Thymus (tissue), 14 donors: ENCODE measurements around the gene KIF16B. TPM values are rescaled to one million over a fixed set of nuclear protein-coding genes. Genes with fewer than 3 reads are reported as not detected.
A peak's percentile ranks its signal among the peaks of the same experiment; 100 is the strongest.

Experiments
- DNase-seq, 9 donors: peaks; one replicate each; pipeline ENCODE4 v3.0.0-alpha.2; 2013; ENCODE audit warnings: low spot score in 9 of 9, low read depth in 6 of 9, missing footprints in 1 of 9
- H3K27ac ChIP-seq, 2 donors: one replicate each; pipeline ENCODE4 v1.5.1; 2013; ENCODE audit warnings: control low read depth in 1 of 2, low read depth in 1 of 2, low read length in 1 of 2, mild to moderate bottlenecking in 1 of 2, moderate library complexity in 1 of 2
- H3K27me3 ChIP-seq, 2 donors: one replicate each; pipeline ENCODE4 v1.5.1; 2013; ENCODE audit warnings: low read length in 1 of 2; ENCODE audit not compliant: control insufficient read depth in 2 of 2, insufficient read depth in 1 of 2
- H3K36me3 ChIP-seq, 2 donors: one replicate each; pipeline ENCODE4 v1.5.1; 2013; ENCODE audit warnings: low read length in 1 of 2, mild to moderate bottlenecking in 1 of 2, moderate library complexity in 1 of 2; ENCODE audit not compliant: control insufficient read depth in 2 of 2, insufficient read depth in 2 of 2
- H3K4me1 ChIP-seq, 2 donors: one replicate each; pipeline ENCODE4 v1.5.1; 2013; ENCODE audit warnings: low read length in 2 of 2; ENCODE audit not compliant: control insufficient read depth in 2 of 2, insufficient read depth in 2 of 2
- H3K4me3 ChIP-seq, 2 donors: one replicate each; pipeline ENCODE4 v1.5.1; 2013; ENCODE audit warnings: low read length in 2 of 2, control low read depth in 1 of 2, mild to moderate bottlenecking in 1 of 2
- H3K9me3 ChIP-seq, 2 donors: one replicate each; pipeline ENCODE4 v1.5.1; 2013; ENCODE audit warnings: low read length in 1 of 2, mild to moderate bottlenecking in 1 of 2; ENCODE audit not compliant: control insufficient read depth in 2 of 2, insufficient read depth in 1 of 2
- WGBS: extraction: QIAGEN DNeasy Blood & Tissue Kit; methylation state at CpG from one replicate; pipeline ENCODE4 v1.1.7; 2013; 5-methylcytosine and 5-hydroxymethylcytosine counted together
- long read RNA-seq, 10 donors: transcript quantifications; one replicate each; lab custom pipeline, GENCODE V29; 2026
- polyA plus RNA-seq: library from polyadenylated mRNA; stranded (reverse); fragments of 200-250 nt; gene quantifications from one replicate; pipeline ENCODE4 v1.2.3, GENCODE V29; 2013
- total RNA-seq: library from RNA; stranded (reverse); fragments of 120-200 nt; gene quantifications from one replicate; pipeline ENCODE4 v1.2.4, GENCODE V29; 2013
- donor health status: healthy.

Gene KIF16B
- 6.7 TPM for total RNA-seq
- 5.2 TPM for polyA plus RNA-seq
- long read RNA-seq, donor 1, result 0 reads
- long read RNA-seq, donor 2, result 0 reads
- long read RNA-seq, donor 3, result 0 reads
- long read RNA-seq, donor 4, result 0 reads
- long read RNA-seq, donor 5, result 0 reads
- long read RNA-seq, donor 6, result 0 reads
- long read RNA-seq, donor 7, full-length matches to known transcripts, result 1 of 1 reads
- long read RNA-seq, donor 7, partial matches to known transcripts, result 0 of 1 reads
- long read RNA-seq, donor 7, other reads (novel, unspliced or antisense), result 0 of 1 reads
- long read RNA-seq, donor 8, result 0 reads
- long read RNA-seq, donor 9, result 0 reads
- long read RNA-seq, donor 10, result 0 reads

GRCh38 chr20:16573001-16573965, at the start of gene KIF16B:
TSS of gene KIF16B (minus strand) at chr20:16573448. CDS start at chr20:16573275, 173 bp downstream.
- Histone ChIP-seq H3K9me3 (no peaks in the 10 kb centered on the region), H3K4me3 (peak within 1 kb of the TSS; percentile 55 to 79), H3K27me3 (peaks cover 0 to 17% of the 10 kb centered on the region in 2 donors), H3K27ac (peak within 1 kb of the TSS in 1 of 2 donors; percentile 60), H3K36me3 (no peaks in the 10 kb centered on the region), H3K4me1 (peaks cover 8 to 18% of the 10 kb centered on the region in 2 donors)
- peak in 7 of 9 donors; percentile 58 to 87 (median 76) for DNase-seq
- 11% methylated on average over 65 of the region's 65 CpGs for WGBS

DNA sequence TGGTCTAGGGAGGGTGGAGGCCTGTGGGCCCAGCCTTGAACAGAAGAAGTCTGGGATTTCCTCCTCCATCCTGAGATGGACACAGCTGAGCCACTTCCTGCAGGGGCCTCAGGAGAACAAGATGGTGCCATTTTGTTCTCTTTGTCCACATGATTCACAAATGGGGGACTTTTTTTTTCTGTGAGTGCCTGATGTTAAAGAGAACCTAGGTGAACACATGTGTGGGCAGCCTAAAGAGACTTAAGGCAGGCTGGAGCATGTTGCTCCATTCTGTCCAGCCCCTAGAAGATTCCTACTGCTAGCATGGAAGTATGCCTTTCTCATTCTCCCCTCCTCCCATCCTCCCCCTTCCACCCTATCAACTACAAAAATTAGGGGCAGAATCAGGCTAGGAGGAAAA, 49.3 kb upstream of the KIF16B start:
- DNase-seq, result no peak
- peaks cover 0 to 4% of the 10 kb centered on the region in 2 donors for H3K9me3 ChIP-seq
- no peaks in the 10 kb centered on the region for H3K27me3 ChIP-seq
- no peaks in the 10 kb centered on the region for H3K36me3 ChIP-seq
- H3K4me3 ChIP-seq, result no peak overlapping the region
- no peak overlapping the region for H3K27ac ChIP-seq
- no peaks in the 10 kb centered on the region for H3K4me1 ChIP-seq

- Histone ChIP-seq H3K4me3 (no peak overlapping the region), H3K36me3 (no peaks in the 10 kb centered on the region), H3K27me3 (no peaks in the 10 kb centered on the region), H3K27ac (no peak overlapping the region), H3K9me3 (peaks cover 0 to 5% of the 10 kb centered on the region in 2 donors), H3K4me1 (no peaks in the 10 kb centered on the region)
- DNase-seq, result no peak
- 84% methylated on average over 7 of the region's 7 CpGs for WGBS
Measured at GRCh38 chr20:16621435-16622141, 48.3 kb upstream of the KIF16B start.

DNA sequence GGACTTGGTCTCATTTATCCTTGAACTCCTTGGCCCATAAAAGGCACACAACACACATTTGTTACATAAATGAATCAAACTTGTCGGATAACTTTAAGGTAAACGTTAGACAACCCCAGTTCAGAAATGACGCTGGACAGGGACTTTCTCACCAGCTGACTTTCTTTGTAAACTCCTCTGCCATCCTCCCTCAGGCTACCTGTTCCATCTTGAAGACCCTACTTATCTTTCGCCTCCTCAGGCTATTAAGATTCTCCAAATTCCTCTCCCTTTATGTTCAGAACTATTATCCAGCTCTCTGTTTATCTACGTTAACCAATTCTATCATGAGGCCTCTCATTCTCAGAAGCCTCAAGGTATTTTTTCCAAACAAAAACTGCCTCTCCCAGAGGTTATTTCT, 47.7 kb upstream of the KIF16B start:
- Histone ChIP-seq H3K27me3 (no peaks in the 10 kb centered on the region), H3K36me3 (no peaks in the 10 kb centered on the region), H3K9me3 (peaks cover 0 to 5% of the 10 kb centered on the region in 2 donors), H3K27ac (no peak overlapping the region), H3K4me3 (no peak overlapping the region), H3K4me1 (no peaks in the 10 kb centered on the region)
- DNase-seq, result no peak
- WGBS, result 95% methylated on average over 5 of the region's 5 CpGs

GRCh38 chr20:16619953-16620352, 46.7 kb upstream of the KIF16B start:
- peaks cover 0 to 5% of the 10 kb centered on the region in 2 donors for H3K9me3 ChIP-seq
- no peak overlapping the region for H3K4me3 ChIP-seq
- H3K4me1 ChIP-seq, result no peaks in the 10 kb centered on the region
- no peaks in the 10 kb centered on the region for H3K36me3 ChIP-seq
- 98% methylated on average over 1 of the region's 1 CpG for WGBS
- H3K27me3 ChIP-seq, result no peaks in the 10 kb centered on the region
- no peak overlapping the region for H3K27ac ChIP-seq
- DNase-seq, result no peak

- WGBS, result over 99% methylated on average over 2 of the region's 2 CpGs
Measured at GRCh38 chr20:16617056-16617455, 43.8 kb upstream of the KIF16B start.

DNA sequence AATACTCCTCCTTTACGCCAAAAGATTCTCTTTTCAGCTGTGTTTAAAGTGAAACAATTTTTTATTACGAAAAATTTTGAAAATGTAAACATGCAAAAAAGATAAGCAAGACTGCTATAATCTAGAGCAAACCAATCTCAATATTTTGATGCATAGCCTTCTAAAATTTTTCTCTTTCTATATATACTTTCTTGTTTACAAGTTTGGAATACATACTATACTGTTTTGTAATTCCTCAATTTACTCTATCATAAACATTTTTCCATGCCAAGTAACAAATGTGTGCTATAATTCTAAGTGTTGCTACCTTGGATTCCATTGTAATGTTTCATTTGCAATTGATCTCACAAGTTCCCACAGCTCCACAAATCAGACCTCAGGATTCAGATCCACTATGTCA, 43.1 kb upstream of the KIF16B start:
- no peak for DNase-seq
- WGBS, result 91% methylated on average over 2 of the region's 2 CpGs
- Histone ChIP-seq H3K27ac (no peak overlapping the region), H3K4me3 (no peak overlapping the region), H3K36me3 (no peaks in the 10 kb centered on the region), H3K27me3 (no peaks in the 10 kb centered on the region), H3K4me1 (no peaks in the 10 kb centered on the region), H3K9me3 (peaks cover 0 to 5% of the 10 kb centered on the region in 2 donors)

More at GRCh38 chr20:16617056-16617455, 43.8 kb upstream of the KIF16B start:
- no peaks in the 10 kb centered on the region for H3K27me3 ChIP-seq
- H3K4me3 ChIP-seq, result no peak overlapping the region
- no peak for DNase-seq
- no peaks in the 10 kb centered on the region for H3K4me1 ChIP-seq
- H3K9me3 ChIP-seq, result peaks cover 0 to 5% of the 10 kb centered on the region in 2 donors
- no peak overlapping the region for H3K27ac ChIP-seq
- no peaks in the 10 kb centered on the region for H3K36me3 ChIP-seq

DNA sequence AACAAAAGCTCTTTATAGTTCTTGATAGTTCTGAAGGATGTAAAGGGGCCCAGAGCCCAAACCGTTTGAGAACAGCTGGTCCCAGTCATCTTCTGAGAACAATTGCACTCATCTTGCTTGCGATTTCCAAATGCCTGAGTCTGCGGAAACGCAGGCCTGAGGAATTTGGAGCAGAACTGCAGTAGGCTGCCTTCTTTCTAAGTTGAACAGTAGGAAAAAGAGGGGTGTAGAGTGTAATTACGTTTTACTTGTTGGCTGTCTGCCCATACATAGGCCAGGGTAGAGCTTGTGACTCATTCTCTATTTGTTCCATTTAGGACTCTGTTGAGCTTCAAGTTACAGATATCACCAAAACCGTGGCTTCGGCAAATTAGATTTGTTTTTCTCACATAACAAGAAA, 42.0 kb upstream of the KIF16B start:
- no peaks in the 10 kb centered on the region for H3K4me1 ChIP-seq
- no peak overlapping the region for H3K4me3 ChIP-seq
- no peaks in the 10 kb centered on the region for H3K36me3 ChIP-seq
- H3K9me3 ChIP-seq, result peaks cover 0 to 5% of the 10 kb centered on the region in 2 donors
- H3K27me3 ChIP-seq, result no peaks in the 10 kb centered on the region
- no peak for DNase-seq
- no peak overlapping the region for H3K27ac ChIP-seq
- WGBS, result 93% methylated on average over 7 of the region's 7 CpGs
